GM21381 (cell line): ENCODE data around the gene CHN2.

Source experiments
- ATAC-seq: cut with Tn5 transposase; IDR thresholded peaks from one replicate; pipeline ENCODE4 v1.9.1; 2021; ENCODE audit warnings: mild to moderate bottlenecking, moderate library complexity; ENCODE audit not compliant: unreplicated experiment

CHN2 gene

GRCh38 chr7:29304756-29305155, 110.2 kb downstream of the CHN2 start:
- no peak for ATAC-seq

DNA sequence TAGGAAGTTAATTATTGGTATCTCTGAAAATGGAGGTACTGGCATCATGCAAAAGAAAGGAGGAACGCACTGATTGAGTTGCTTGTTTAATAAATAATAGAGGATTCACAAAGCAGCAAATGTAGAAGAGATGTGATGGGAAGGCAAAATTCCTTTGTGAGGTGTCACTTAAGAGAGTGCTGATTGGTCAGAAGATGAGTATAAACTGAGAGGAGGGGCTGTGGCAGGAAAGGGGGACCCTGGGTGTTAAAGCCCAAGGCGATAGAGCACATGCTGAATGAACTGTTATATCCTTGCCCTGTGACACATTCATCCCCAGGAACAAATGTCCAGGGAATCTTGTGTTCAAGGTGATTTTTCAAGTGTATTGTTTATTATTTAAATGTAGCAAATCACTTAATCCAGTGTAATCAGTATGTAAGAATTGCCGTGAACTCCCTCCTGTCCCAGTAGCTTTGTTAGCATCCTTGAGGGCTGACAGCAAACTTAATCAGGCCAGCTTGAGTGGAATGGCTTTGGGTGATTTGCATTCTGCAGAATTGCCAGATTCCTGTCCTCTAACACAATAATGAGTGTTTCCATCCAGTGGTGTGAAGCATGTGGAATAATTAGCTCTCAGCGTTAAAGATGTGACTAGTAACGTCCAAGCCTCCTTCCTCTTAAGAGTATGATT, 111.9 kb downstream of the CHN2 start:
- ATAC-seq: no peak

DNA sequence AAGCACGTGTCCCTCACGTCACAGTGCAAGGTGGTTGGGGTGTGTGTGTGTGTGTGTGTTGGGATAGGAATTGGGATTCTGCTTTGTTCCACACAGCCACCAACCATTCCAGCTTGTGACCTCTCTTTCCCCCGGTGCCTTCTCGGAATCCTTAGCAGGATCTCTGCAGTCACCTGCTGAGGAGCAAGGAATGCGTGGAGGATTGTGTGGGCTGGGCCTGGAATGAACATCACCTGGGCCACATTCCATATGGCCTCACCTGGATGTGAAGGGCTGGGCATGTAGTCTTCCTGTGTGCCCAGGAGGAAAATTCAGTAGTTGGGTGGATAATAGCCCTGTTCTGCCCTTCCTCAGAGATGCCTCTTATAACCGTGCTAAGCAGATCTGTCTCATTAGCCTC, 113.8 kb downstream of the CHN2 start:
- ATAC-seq: no peak

- no peak for ATAC-seq
These were observed 114.7 kb downstream of the CHN2 start for GRCh38 chr7:29309041-29309854.

DNA sequence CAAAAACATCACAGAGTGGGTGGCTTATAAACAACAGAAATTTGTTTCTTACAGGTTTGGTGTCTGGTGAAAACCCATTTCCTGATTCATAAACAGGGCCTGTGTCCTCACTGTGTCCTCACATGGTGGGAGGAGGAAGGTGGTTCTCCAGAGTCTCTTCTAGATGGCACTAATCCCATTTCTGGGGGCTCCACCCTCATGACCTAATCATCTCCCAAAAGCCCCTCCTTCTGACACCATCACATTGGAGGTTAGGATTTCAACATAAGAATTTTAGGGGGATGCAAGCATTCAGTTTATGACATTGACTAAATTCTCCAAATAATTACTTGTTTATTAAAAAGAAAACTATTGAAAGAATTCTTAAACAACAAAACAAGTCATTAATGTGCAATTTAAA, 116.0 kb downstream of the CHN2 start:
- no peak for ATAC-seq

DNA sequence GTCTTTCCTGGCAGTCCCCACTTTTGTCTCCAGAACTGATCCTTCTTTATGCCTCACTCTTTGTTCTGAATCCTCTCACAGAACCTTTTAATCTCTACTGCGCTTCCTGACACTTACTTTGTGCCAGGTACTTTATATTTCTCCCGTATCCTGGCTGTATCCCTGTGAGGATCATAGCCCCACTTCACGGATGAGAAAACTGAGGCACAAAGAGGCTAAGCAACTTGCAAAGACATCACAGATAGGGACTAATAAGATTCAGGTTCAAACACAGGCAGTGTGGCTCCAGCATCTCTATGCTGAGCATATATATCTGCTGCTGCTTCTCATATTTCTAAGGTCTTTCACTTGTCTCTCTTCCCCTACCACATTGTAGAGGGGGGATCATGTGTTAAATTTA, 116.7 kb downstream of the CHN2 start:
- no peak for ATAC-seq

DNA sequence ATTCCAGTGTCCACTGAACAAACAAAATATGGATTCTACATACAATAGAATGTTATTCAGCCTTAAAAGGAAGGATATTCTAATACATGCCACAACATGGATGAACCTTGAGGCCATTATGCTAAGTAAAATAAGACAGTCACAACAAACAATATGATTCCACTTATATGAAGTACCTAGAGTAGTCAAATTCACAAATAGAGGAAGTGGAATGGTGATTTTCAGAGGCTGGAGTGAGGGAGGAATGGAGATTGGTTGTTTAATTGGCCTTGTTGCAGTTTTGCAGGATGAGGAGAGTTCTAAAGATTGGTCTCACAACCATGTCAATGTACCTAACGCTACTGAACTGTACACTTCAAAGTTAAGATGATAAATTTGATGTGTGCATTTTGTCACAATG, 119.6 kb downstream of the CHN2 start:
- ATAC-seq: no peak

DNA sequence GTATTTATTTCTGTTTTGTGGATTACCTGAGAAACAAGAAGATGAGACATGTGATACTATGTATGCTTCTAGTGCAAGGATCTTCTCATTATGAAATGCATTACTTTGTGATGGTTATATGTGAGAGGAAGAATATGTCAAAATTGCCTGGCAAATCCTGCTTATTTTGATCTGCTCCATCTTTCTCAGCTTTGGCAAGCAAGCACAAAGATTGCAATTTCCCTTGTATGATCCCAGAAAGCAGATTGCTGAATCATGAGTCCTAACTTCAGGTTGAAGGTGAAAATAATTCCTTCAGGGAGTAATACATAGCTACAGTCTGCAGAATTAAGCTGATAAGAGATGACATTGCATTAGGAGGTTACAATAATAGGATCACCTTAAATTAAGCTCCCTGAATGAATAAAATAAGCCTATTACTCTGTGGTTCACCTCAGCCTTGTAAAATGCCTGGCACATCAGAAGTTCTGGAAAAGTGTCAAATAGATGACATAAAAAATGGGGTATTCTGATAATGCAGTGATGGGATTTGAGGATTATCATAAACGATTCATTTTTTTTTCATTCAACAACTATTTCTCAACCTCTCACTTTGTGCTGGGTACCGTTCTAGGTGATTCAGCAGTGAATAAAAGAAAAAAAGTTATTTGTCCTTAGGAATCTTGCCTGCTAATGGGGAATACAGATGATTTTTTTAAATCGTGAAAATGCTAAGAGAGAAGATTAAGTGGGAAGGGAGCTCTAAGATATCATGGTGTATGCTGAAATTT, 120.7 kb downstream of the CHN2 start:
- no peak for ATAC-seq

GRCh38 chr7:29315892-29316270, 121.3 kb downstream of the CHN2 start:
- no peak for ATAC-seq

DNA sequence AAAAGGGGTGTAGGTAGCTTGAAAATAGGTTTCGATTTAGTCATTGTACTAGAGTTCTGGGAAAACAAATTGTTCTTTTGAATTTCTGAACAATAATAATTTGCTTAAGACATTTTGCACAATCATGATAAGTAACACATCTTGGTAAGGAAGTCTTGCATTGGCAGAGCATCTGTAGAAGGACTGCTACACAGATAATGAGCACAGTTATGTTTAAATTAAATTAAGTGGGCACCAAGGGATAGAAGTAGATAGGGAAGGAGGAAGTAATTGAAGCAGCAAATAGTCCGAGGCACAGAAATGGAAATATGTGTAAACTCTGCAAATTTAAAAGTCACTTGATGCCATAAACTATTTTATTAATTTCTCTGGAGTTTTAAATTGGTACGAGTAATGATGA, 122.4 kb downstream of the CHN2 start:
- ATAC-seq: no peak

DNA sequence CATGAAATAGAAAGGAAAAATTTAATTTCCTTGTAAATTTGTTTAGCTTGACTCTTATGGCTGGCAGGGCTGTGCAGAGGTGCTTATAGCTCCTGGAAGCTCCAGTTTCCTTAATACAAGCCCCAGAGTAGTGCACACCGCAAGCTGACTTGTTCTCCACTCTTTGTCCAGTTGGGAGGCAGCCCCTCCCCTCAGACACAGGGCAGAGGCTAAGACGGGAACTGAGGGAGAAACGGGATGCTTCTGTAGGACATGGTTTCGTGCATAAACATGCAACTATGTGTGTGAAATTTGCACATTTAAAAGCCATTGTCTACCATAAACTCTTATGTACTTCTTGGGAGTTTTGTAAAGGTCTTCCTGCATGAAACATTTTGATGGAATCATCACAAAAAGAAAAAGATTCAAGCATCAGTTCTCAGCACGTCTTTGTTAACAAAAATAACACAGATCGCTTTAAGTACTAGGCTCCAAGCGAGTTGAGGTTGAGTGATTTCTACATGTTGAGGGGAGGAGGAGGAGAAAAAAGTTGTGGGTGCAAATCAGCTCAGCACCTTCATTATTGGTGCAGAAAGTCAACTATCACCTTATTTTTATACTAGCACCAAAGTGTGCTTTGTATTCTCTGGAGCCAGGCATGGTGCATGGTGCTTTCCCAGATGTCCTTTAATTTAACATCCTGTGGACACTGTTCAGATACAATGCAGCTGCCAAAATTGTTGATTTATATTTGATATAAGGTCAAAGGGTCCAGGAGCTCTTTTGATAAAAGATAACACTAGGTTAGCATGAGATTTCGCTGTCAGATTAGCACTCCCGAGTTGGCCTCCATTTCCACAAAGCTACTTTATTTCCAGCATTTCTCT, 124.5 kb downstream of the CHN2 start:
- no peak for ATAC-seq

GRCh38 chr7:29319719-29320521, 125.3 kb downstream of the CHN2 start:
- ATAC-seq: no peak

DNA sequence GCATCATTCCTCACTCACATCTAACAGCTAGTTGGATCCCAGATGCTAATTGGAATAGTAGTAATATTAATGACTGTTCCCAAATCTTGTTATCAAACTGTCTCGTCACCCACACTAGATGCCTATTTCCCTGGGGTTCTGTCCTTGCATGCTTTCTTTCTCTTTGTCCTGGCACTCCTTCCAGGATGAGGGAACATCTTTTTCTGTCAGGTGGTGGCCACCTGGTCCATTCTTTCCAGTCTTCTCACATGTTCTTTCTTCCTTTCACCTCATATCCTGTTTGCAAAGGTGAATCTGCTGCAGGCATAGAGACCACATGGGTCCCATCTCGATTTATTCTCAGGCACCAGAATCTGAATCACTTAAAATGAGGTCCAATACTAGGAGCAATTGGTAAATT, 126.0 kb downstream of the CHN2 start:
- ATAC-seq: no peak

- no peak for ATAC-seq
These were observed 127.6 kb downstream of the CHN2 start for GRCh38 chr7:29322023-29322712.

DNA sequence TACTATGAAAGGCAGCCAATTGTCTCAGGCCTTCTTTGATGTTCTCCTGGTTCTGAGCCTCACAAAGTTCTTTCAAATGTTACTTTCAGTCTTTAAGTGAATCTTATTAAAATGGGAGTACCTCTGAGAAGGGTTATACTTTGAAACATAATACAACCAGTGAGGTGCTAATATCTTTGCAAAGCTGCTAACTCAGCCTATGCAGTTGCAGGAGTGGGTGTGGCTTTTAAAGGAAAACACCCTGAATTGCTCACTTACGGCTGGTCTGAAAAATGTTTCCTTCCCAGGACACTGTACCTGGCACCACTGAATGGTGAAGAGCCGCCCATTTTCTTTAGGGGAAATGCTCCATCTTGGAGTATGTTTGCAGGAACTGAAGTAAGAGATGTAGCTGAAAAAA, 130.9 kb downstream of the CHN2 start:
- ATAC-seq: no peak

DNA sequence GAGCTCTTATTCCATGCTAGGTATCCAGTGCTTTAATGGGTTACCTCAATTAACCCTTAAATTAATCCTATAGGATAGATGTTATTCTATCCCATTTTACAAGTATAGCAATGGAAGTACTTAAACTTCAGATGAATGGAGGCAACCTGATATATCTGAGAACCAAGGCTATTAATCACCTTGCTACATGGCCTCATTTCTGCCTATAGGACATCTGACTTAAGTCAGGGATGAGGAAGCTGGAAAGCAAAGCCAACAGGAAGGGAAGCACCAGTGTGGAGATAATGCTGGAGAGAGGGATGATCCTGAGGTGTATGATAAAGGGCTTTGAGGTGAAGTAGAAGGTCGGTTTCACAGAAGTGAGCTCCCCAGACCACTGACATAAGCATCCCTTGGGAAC, 132.3 kb downstream of the CHN2 start:
- ATAC-seq: no peak

DNA sequence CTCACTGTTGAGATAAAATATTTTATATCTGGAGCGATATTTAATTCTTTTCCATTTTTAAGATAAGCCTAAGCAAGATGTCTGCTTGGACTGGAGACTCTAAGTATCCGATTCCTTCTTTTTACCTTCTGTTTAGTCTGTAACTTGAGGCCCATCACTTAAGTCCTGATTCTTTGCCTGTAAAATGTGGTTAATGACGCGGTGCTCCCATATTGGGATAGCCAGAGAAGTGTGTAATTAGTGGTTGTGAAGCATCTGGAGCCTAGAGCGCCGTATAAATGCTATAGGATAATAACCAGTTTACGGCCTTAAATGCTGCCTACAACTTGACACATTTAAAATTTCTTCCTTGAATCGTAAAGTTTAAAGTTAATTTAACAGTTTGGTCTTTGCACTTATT, 132.9 kb downstream of the CHN2 start:
- ATAC-seq: no peak

DNA sequence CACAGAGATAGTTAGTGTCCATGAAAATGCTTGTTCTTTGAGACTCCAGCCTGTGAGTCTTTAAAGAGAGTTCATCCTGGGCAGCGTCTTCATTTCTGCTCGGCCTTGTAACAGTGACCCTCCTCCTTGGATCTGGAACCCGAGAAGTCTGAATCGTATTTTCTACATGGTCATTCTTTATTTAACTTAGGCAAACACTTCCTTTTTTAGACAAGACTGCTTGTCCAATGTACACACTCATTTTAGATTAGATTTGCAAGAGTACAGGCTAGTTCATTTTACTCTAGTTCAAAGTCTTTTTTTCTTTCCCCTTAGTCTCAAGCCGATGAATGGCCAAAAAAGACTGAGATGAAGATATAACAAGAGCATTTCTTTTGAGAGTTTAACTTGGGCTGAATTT, 133.5 kb downstream of the CHN2 start:
- no peak for ATAC-seq

DNA sequence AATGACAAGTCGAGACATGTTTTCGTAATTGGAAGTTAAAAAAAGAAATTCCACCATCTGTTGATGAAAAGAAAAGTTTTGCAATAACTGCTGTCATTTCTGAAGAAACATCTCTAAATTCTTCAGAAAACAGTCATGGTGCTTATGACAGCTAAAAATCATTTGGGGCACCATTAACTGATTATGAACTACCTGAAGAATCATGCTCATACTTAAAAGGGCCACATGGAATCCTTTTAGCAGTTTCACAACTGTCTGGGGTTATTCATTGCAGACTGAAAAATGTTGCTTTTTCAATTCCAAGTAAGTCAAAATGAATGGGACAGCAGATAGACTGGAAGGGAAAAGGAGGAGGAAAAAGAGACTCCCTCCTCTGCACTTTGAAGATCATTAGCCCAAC, 134.2 kb downstream of the CHN2 start:
- ATAC-seq: no peak

DNA sequence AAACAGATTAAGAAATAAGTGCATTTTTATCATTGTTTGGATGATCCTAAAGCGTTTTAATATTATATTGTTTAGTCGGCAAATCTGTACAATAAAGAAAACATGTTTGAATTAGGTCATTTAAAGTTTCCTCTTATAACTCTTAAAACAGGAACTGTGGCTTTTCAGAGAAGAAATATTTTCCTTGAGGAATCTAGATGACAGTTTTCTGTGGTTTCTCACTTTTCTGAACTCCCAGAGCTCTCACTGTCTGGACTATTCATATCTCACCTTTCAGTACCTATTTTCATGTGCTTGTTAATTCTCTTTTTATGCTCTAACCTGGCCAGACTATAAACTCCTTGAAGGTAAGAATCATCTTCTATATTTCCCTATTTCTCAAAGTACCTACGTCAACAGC, 135.1 kb downstream of the CHN2 start:
- ATAC-seq: no peak
